Hepatocyte (in vitro differentiated cells): ENCODE measurements around the gene GNG7. TPM values are rescaled to one million over a fixed set of nuclear protein-coding genes. Genes with fewer than 3 reads are reported as not detected.

ENCODE experiments used
- DNase-seq: peaks from one replicate; pipeline ENCODE4 v3.0.0-alpha.2; 2016; ENCODE audit warnings: low spot score
- H2AFZ ChIP-seq: fragments of 200-600 bp; sonication (generic); 2 replicates; pipeline ENCODE4 v1.6.0; 2016; ENCODE audit warnings: antibody characterized with exemption, mild to moderate bottlenecking
- H3K27ac ChIP-seq: fragments of 200-600 bp; sonication (generic); 2 replicates; pipeline ENCODE4 v1.5.1; 2016; ENCODE audit warnings: mild to moderate bottlenecking
- H3K27me3 ChIP-seq: fragments of 200-600 bp; sonication (generic); 2 replicates; pipeline ENCODE4 v1.6.1; 2016
- H3K36me3 ChIP-seq: fragments of 200-600 bp; sonication (generic); replicated peaks from 2 replicates; pipeline ENCODE4 v1.5.1; 2016; ENCODE audit warnings: low read depth; ENCODE audit not compliant: insufficient read depth
- H3K4me1 ChIP-seq: fragments of 200-600 bp; sonication (generic); 2 replicates; pipeline ENCODE4 v1.5.1; 2016; ENCODE audit warnings: mild to moderate bottlenecking, moderate library complexity; ENCODE audit not compliant: insufficient read depth
- H3K4me2 ChIP-seq: fragments of 200-600 bp; sonication (generic); 2 replicates; pipeline ENCODE4 v1.6.0; 2016
- H3K4me3 ChIP-seq: fragments of 200-600 bp; sonication (generic); 2 replicates; pipeline ENCODE4 v1.5.1; 2016; ENCODE audit warnings: mild to moderate bottlenecking
- H3K79me2 ChIP-seq: fragments of 200-600 bp; sonication (generic); 2 replicates; pipeline ENCODE4 v1.6.0; 2017; ENCODE audit warnings: mild to moderate bottlenecking
- H3K9me2 ChIP-seq: fragments of 200-600 bp; sonication (generic); replicated peaks from 2 replicates; pipeline ENCODE4 v1.6.0; 2017; ENCODE audit warnings: mild to moderate bottlenecking; ENCODE audit not compliant: insufficient read depth
- H3K9me3 ChIP-seq: fragments of 200-600 bp; sonication (generic); 2 replicates; pipeline ENCODE4 v1.5.1; 2016; ENCODE audit warnings: low read depth, mild to moderate bottlenecking
- H4K20me1 ChIP-seq: fragments of 200-600 bp; sonication (generic); 2 replicates; pipeline ENCODE4 v1.6.0; 2016; ENCODE audit warnings: mild to moderate bottlenecking; ENCODE audit not compliant: insufficient read depth, poor library complexity, severe bottlenecking
- EZH2 ChIP-seq: fragments of 200-600 bp; sonication (generic); IDR thresholded peaks from 2 replicates; pipeline ENCODE4 v1.6.1; 2016; ENCODE audit warnings: antibody characterized with exemption, mild to moderate bottlenecking, borderline replicate concordance
- EZH2phosphoT487 ChIP-seq: fragments of 200-600 bp; sonication (generic); IDR thresholded peaks from one replicate; pipeline ENCODE4 v1.6.1; 2018; ENCODE audit warnings: antibody characterized with exemption, mild to moderate bottlenecking, low read depth, moderate library complexity; ENCODE audit not compliant: unreplicated experiment, severe bottlenecking
- WGBS: methylation state at CpG from one replicate; pipeline ENCODE4 v1.1.6; 2016; ENCODE audit warnings: low lambda C conversion rate; ENCODE audit errors: missing lambda C conversion rate; 5-methylcytosine and 5-hydroxymethylcytosine counted together
- polyA plus RNA-seq: library from polyadenylated mRNA; unstranded; fragments of >200 nt; fragmentation: Nextera tagmentation; extraction: Ambion mirVana; gene quantifications from 2 replicates; pipeline ENCODE4 v1.2.1, GENCODE V29; 2016
- total RNA-seq: library from RNA; depleted of rRNA; stranded (reverse); fragments of >200 nt; gene quantifications from 2 replicates; pipeline ENCODE4 v1.2.3, GENCODE V29; 2014
- TF ChIP-seq, protein P1 (sequence below): fragments of 200-600 bp; sonication (generic); IDR thresholded peaks from 2 replicates; pipeline ENCODE4 v1.5.1; 2016; ENCODE audit warnings: antibody characterized with exemption, mild to moderate bottlenecking; ENCODE audit not compliant: poor library complexity

GNG7 gene
- total and polyA plus RNA-seq, 2 experiments from 2014 or later = 1.2 to 1.9 TPM

DNA sequence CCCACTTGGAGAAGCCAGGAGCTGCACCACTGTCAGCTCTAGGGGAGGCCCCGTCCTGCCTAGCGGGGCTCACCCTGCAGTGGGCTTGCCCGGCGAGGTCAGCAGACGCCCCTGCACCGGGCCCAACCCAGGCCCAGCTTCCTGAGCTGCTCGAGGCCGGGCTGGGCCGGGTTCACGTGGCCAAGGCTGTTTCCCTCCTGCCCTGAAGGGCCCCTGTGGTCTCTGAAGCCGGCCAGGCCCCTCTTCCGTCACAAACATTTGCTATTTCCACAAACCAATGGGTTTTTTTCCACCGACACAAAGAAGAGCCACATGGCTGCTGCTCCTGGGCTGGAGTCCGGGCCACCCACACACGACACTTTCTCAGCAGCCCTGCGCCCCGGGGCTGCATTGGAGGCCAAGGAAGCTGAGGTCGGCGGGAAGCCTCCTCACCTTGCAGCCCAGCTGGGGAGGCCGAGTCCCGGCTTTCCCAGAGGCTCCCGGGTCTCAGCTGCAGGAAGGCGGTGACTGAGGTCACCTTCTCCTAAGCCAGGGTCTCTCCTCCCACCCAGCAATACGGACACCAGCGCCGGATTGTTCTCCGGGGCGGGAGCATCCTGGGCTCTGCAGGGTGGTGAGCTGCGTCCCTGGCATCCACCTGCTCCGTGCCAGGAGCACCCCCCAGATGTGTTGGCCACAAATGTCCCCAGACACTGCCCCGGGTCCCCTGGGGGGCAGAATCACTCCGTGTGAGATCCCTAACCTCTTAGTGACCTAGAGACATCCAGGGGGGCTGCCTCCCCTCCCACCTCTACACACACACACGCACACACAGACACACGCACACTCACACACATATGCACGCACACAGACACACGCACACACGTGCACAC lies 146.0 kb downstream of the GNG7 start:
- Histone ChIP-seq H3K4me3 (no peak overlapping the region), H4K20me1 (no peaks in the 10 kb centered on the region), H3K4me1 (peaks cover 4% of the 10 kb centered on the region), H3K27ac (no peak overlapping the region), H3K4me2 (no peak overlapping the region), H3K9me2 (no peaks in the 10 kb centered on the region), H3K79me2 (no peaks in the 10 kb centered on the region), H3K9me3 (no peaks in the 10 kb centered on the region), H3K27me3 (no peaks in the 10 kb centered on the region), H3K36me3 (no peaks in the 10 kb centered on the region), H2AFZ (no peak overlapping the region)
- TF ChIP-seq EZH2phosphoT487 (no peak), EZH2 (no peak)
- TF ChIP-seq, protein P1, sequence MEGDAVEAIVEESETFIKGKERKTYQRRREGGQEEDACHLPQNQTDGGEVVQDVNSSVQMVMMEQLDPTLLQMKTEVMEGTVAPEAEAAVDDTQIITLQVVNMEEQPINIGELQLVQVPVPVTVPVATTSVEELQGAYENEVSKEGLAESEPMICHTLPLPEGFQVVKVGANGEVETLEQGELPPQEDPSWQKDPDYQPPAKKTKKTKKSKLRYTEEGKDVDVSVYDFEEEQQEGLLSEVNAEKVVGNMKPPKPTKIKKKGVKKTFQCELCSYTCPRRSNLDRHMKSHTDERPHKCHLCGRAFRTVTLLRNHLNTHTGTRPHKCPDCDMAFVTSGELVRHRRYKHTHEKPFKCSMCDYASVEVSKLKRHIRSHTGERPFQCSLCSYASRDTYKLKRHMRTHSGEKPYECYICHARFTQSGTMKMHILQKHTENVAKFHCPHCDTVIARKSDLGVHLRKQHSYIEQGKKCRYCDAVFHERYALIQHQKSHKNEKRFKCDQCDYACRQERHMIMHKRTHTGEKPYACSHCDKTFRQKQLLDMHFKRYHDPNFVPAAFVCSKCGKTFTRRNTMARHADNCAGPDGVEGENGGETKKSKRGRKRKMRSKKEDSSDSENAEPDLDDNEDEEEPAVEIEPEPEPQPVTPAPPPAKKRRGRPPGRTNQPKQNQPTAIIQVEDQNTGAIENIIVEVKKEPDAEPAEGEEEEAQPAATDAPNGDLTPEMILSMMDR = no peak
- 79% methylated on average over 37 of the region's 37 CpGs for WGBS
- DNase-seq = no peak

DNA sequence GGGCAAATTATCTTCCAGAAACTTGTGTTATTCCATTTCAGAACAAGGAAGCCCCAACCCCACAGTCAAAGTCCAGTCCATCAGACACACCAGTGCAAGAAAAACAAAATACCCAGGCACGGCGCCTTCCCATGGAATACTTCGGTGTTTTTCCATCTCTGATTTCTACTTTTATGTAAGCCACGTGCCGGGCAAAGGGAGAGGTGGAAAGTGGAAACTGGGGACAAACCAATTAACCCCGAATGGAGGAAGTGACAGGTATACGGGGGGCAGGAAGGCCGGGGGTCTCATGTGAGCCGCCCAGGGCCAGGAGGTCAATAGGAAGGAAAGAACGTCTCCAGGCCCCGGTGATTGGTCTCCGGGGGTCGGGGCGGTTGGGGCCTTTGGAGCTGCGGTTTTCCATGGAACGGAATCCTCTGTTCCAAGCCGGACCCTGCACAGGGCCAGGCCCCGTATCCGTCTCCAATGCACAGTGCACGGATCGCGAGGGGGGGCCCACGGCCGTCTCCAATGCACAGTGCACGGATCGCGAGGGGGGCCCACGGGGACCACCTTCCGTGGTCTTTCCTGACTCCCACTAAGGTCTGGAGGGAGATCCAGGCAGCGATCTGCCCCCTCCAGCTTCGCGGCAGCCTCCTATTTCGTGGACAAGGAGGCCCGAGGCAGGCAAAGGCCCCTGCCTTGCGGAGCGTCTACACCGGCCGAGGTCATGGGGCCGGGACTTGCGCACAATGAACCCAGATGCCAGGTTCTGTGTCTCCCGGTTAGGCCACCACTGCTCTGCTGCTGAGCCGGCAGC lies 146.9 kb downstream of the GNG7 start:
- TF ChIP-seq, protein P1 = no peak
- H3K9me3 ChIP-seq = no peaks in the 10 kb centered on the region
- no peaks in the 10 kb centered on the region for H3K36me3 ChIP-seq
- peak overlapping the region; percentile 10 for H3K27ac ChIP-seq
- no peaks in the 10 kb centered on the region for H3K9me2 ChIP-seq
- no peak overlapping the region for H3K4me2 ChIP-seq
- peaks cover 4% of the 10 kb centered on the region for H3K4me1 ChIP-seq
- WGBS = 93% methylated on average over 28 of the region's 42 CpGs
- H4K20me1 ChIP-seq = no peaks in the 10 kb centered on the region
- no peaks in the 10 kb centered on the region for H3K79me2 ChIP-seq
- H3K27me3 ChIP-seq = no peaks in the 10 kb centered on the region
- H2AFZ ChIP-seq = no peak overlapping the region
- no peak overlapping the region for H3K4me3 ChIP-seq
- no peak for DNase-seq

DNA sequence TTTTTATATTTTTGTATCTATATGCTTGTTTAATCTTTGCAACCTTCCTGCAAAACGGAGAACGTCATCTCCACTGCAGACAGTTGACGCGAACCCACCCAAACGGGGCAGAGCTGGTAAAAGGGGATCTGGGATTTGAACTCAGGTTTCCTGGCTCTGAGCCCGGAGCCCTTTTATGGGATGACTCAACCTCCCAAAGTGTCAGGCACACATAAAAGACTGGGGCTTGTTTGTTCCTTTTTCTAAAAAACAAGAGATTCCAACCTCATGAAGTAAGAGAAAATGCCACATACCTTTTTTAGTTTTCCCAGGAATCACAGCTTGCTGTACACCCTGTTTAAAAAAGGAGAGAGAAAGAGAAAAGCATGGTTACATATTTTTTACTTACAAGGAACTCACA lies 147.6 kb downstream of the GNG7 start:
- 52% methylated on average over 6 of the region's 6 CpGs for WGBS
- H3K36me3 ChIP-seq = no peaks in the 10 kb centered on the region
- H3K79me2 ChIP-seq = no peaks in the 10 kb centered on the region
- peaks cover 4% of the 10 kb centered on the region for H3K4me1 ChIP-seq
- TF ChIP-seq EZH2phosphoT487 (no peak), EZH2 (no peak)
- TF ChIP-seq, protein P1 = no peak
- H3K27me3 ChIP-seq = no peaks in the 10 kb centered on the region
- no peak overlapping the region for H2AFZ ChIP-seq
- H3K9me2 ChIP-seq = no peaks in the 10 kb centered on the region
- H3K9me3 ChIP-seq = no peaks in the 10 kb centered on the region
- peak overlapping the region; percentile 10 for H3K27ac ChIP-seq
- H3K4me2 ChIP-seq = no peak overlapping the region
- no peak for DNase-seq
- H4K20me1 ChIP-seq = no peaks in the 10 kb centered on the region
- no peak overlapping the region for H3K4me3 ChIP-seq
